BE2C (cell line): ENCODE data around the gene MYL4.

Experiments used
- DNase-seq: peaks from one replicate; pipeline ENCODE4 v3.0.0-alpha.2; 2020
- H3K27me3 ChIP-seq: fragments of 250-450 bp; sonication (Bioruptor Pico); 2 replicates; pipeline ENCODE4 v1.5.1; 2020; ENCODE audit warnings: mild to moderate bottlenecking
- H3K36me3 ChIP-seq: fragments of 250-450 bp; sonication (Bioruptor Pico); 2 replicates; pipeline ENCODE4 v1.5.1; 2020; ENCODE audit warnings: mild to moderate bottlenecking
- H3K4me1 ChIP-seq: fragments of 250-450 bp; sonication (Bioruptor Pico); 2 replicates; pipeline ENCODE4 v1.5.1; 2020
- H3K4me3 ChIP-seq: 2 replicates; pipeline ENCODE4 v1.5.1; 2011; ENCODE audit warnings: low read depth, low read length
- H3K9me3 ChIP-seq: fragments of 250-450 bp; sonication (Bioruptor Pico); 2 replicates; pipeline ENCODE4 v1.5.1; 2020
- CTCF ChIP-seq: IDR thresholded peaks from 2 replicates; pipeline ENCODE4 v1.5.1; 2012; ENCODE audit warnings: mild to moderate bottlenecking, low read depth, low read length

MYL4 gene

GRCh38 chr17:47252209-47252608, 43.1 kb downstream of the MYL4 start:
- Histone ChIP-seq H3K4me1 (0 out of 2 replicates have a peak, but pooled peaks cover 2% of the 10 kb centered on the region), H3K36me3 (no peaks in the 10 kb centered on the region), H3K9me3 (no peaks in the 10 kb centered on the region), H3K27me3 (peaks cover 3% of the 10 kb centered on the region; the same call in 1 of the 2 replicates), H3K4me3 (no peak overlapping the region)
- no peak for DNase-seq
- TF ChIP-seq CTCF, result no peak

GRCh38 chr17:47252766-47253512, 43.8 kb downstream of the MYL4 start:
- H3K4me1 ChIP-seq, result 0 out of 2 replicates have a peak, but pooled peaks cover 2% of the 10 kb centered on the region
- no peak for DNase-seq
- no peak for TF ChIP-seq CTCF
- no peaks in the 10 kb centered on the region for H3K36me3 ChIP-seq
- no peaks in the 10 kb centered on the region for H3K9me3 ChIP-seq
- peaks cover 3% of the 10 kb centered on the region; the same call in 1 of the 2 replicates for H3K27me3 ChIP-seq
- H3K4me3 ChIP-seq, result peak overlapping the region; percentile 68

- no peaks in the 10 kb centered on the region for H3K9me3 ChIP-seq
- peaks cover 3% of the 10 kb centered on the region; the same call in 1 of the 2 replicates for H3K27me3 ChIP-seq
- H3K4me1 ChIP-seq, result 0 out of 2 replicates have a peak, but pooled peaks cover 2% of the 10 kb centered on the region
- peak within 1 kb of the TSS; percentile 68 for H3K4me3 ChIP-seq
- H3K36me3 ChIP-seq, result no peaks in the 10 kb centered on the region
- DNase-seq, result peak; percentile 88
- TF ChIP-seq CTCF, result peak; percentile 44
Measured at GRCh38 chr17:47253541-47254402, 44.6 kb downstream of the MYL4 start, which contains the start of gene ITGB3. ITGB3 (plus strand) TSS chr17:47253827; CDS start chr17:47253862, 35 bp downstream.

- H3K9me3 ChIP-seq, result no peaks in the 10 kb centered on the region
- H3K36me3 ChIP-seq, result no peaks in the 10 kb centered on the region
- H3K27me3 ChIP-seq, result peaks cover 3% of the 10 kb centered on the region; the same call in 1 of the 2 replicates
- no peak for TF ChIP-seq CTCF
- DNase-seq, result no peak
- H3K4me3 ChIP-seq, result peak overlapping the region; percentile 68
- H3K4me1 ChIP-seq, result 0 out of 2 replicates have a peak, but pooled peaks cover 2% of the 10 kb centered on the region
Measured at GRCh38 chr17:47254403-47254943, 45.3 kb downstream of the MYL4 start.

- TF ChIP-seq CTCF, result no peak
- Histone ChIP-seq H3K4me3 (no peak overlapping the region), H3K4me1 (0 out of 2 replicates have a peak, but pooled peaks cover 2% of the 10 kb centered on the region), H3K9me3 (no peaks in the 10 kb centered on the region), H3K27me3 (peaks cover 3% of the 10 kb centered on the region; the same call in 1 of the 2 replicates), H3K36me3 (no peaks in the 10 kb centered on the region)
- no peak for DNase-seq
Measured at GRCh38 chr17:47257651-47258339, 48.6 kb downstream of the MYL4 start.
